ENCODE measurements around the gene SNPH.

Gene SNPH

DNA sequence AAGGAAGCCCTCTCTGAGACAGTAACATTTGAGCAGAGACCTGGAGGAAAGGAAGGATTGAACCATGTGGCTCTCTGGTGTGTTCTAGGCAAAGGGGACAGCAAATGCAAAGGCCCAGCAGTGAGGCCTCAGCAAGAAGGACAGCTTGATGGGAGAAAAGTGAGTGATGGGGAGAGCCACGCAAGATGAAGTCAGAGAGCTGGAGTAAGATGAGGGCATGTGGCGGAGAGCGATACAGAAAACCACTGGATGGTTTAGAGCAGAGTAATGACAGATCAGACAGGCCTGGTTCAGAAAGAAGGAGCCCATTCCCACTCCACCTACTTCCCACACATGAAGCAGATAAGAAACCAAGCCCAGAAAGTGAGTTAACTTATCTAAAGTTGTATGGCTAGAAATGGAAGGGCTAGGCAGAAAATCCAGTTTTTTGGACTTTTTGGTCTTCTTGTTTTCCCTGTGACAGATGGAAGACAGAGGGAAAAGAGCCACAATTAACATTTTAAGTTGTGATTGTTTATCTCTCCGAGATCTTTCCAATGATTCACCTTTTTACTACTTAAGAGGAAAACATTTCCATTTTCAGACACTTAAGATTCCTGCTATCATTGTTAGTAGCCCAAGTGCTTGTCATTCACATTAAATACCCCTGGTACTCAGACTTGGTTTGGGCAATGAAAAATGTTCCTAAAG is 723 bp upstream of the SNPH start:
- no peak for DNase-seq (ENCODE audit: low spot score)

DNA sequence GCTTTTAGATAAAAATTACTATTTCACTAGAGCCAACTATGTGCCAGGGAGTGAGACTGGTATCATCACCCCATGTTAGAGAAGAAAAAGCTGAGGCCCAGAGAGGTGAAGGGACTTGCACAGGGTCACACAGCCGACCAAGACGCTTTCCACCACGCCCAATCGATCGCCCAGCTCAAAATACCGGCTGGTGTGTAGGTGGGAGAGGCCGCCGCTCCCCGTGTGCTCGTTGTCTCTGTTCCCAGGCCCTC is 253 bp upstream of the SNPH start:
- no peak for DNase-seq (ENCODE audit: low spot score)

DNA sequence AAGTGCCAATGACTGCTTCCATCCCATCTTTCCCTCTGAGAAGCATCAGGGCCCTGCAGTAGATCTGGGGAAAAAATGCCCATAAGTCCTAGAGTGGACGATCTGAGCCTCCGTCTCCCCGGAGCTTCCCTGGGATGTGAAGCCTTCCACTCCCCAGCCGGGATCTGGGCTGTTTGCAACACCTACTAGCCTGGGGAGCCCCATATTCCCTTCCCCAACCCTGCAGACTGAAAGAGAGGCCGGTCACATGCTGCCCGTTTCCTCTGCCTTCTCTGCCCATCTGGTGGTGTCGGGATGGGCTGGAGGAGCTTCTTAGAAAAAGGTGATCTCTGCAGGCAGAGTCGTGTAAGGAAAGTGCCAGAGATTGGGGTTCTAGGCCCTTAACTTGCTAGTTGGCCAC is 1.1 kb downstream of the SNPH start:
- no peak for DNase-seq (ENCODE audit: low spot score)

DNA sequence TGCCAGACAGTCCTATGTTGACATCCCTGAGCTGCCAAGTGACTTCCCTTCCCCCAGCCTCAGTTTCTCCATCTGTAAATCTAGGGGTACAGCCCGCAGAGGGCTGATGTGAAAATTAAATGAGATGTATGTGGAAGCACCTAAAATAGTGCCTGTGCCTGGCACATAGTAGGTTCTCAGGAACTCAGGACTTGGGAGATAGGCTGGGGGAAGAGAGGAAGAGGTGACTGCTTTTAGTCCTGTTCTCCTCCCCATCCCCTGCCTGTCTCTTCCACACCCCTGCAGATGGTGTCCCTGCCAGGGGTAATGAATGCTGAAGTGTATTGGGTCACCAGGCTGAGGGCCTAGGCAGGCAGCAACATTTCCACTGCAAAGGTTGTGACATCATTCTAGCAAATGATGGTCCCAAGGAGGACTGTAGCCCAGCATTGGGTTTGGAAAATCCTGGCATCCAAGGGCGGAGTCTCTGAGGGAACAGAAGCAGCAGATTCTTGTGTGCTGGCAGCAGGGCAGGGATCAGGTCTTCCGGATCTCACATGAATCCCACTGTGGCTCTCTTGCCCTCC is 1.8 kb downstream of the SNPH start:
- no peak for DNase-seq (ENCODE audit: low spot score)

DNA sequence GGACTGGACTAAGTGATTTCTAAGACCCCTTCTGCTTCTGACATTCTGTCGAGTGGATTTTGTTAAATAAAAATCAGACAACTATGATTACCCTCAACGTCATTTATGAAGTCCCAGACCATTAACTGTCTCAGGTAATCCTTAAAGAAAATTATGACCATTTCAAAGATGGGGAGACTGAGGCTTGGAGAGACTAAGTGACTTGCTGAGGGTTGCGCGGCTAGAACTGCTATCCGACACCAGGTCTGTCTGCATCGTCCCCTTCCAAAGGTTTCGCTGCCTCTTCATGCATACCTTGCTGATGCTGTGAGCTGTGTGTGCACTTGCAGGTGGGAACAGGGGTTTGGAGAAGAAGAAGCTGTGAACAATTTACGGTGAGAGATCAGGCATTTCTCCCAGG is 3.1 kb downstream of the SNPH start:
- DNase-seq (ENCODE audit: low spot score) = no peak

DNA sequence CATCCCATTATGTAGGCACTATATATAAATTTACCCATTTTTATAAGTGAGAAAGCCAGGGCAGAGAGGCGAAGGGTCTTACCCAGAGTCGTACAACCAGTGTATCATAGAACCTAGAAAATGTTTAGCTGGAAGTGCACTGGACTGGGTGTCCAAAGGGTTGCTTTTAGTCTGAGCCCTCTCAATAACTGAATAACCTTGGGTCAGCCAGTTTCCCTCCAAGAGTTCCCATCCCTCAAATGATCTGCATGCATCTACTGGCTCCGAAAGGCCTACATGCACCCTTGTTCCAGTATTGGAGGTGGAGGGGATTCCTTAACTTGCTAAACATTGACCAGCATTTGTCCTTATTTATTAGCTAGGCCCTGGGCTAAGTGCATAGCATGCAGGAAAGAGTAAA is 3.8 kb downstream of the SNPH start:
- DNase-seq (ENCODE audit: low spot score) = no peak

DNA sequence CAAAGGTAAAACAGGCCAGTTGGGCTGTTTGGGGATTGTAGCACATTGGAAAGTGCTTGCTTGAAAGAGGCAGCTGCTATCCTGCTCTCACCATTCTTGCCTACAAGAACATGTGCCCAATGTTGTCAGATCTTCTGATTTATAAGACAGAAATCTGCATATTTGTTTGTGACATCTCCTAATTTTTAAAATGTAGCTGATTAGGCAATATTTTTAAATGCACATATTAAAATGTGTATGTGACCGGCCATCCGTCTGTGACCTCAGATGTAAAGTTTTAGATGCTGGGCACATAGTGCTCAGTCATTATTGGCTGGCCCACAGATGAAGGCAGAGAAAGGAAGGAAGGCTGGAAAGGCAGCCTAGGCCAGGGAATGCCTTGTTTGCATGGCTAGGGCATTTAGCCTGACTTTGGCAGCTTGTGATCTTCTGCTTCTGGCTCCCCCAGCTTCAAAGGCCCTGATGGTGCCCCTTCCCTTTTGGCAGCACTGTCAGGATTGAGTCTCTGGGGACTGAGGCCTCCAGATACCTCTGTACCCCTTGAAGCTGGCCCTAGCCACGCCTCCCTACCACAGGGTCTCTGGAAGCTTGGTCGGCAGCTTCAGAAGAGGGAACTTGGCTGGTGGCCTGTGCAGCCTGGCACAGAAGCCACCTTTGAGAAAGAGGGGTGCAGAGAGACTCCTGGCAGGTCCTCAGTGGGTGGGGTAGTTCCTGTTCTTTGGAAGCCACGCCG is 6.4 kb downstream of the SNPH start:
- DNase-seq (ENCODE audit: low spot score) = no peak

DNA sequence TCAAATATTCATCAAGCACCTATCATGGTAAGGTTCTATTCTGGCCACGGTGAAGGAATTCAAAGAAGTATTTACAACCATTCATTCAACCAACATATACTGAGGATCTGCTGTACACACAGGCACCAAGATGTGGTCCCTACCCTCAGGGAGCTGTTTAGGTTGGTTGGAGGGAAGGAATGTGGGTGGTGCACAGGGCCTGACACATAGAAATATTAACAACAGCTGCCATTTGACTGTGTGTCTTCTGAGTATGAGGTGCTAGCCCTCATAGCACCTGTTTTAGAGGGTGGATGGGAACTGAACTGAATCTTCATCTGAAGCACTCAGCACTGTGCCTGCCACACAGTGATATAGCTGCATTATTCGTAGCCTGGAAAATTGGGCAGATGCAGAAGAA is 7.3 kb downstream of the SNPH start:
- DNase-seq (ENCODE audit: low spot score) = no peak

DNA sequence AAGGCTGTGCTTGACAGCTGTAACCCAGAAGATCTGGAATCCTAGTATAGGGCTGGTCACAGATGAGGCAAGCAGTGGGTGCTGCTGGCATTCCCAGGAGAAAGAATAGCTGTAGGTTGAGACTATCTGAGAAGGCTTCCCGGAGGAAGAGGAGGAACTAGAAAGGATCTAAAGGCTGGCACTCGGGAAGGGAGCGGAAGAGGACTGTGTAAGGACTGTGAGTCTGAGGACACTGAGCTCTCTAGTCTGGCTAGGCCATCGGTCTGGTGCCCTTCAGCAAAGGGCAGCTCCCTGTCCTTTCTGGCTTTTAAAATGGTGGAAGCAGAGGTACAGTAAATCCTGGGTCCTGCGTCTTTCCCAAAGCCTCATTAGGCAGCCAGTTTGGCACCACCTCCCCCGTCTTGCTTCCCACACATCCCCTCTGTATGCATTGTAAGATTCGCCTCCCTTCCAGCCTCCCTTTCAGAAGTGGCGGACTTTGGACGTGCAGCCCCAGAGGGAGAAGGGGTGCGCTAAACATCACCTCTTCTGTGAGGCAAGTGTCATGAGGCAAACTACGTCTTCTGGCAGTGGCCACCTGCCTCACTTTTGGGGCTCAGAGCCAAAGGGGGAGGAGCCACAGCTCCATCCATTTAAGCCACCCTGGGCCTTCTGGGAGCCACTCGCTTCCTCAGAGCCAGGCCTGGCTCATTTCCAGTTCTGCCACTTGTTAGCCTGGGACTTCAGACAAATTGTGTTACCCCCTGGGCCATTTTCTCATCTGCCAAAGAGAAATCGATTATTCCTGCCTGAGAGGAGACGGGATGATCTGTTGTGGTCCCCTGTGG is 8.6 kb downstream of the SNPH start:
- no peak for DNase-seq (ENCODE audit: low spot score)

DNA sequence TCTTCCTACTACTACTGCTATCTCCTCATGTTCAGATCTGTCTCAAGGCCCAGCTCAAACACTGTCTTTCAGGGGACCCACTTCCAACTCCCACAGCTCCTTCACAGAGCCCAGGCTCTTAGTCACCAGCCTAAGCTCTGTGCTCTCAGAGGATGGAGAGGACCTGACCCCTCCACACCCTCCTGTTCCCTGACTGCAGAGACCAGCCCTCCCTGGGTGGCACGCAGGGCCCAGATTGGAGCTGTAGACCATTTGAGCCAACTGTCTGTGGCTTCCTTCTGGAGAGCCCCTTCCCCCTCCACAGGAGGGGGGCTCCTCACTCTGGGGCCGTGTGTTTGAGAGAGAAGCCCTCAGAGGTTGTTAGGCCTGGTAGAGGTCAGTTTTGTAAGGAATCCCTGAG is 9.8 kb downstream of the SNPH start:
- DNase-seq (ENCODE audit: low spot score) = no peak

DNA sequence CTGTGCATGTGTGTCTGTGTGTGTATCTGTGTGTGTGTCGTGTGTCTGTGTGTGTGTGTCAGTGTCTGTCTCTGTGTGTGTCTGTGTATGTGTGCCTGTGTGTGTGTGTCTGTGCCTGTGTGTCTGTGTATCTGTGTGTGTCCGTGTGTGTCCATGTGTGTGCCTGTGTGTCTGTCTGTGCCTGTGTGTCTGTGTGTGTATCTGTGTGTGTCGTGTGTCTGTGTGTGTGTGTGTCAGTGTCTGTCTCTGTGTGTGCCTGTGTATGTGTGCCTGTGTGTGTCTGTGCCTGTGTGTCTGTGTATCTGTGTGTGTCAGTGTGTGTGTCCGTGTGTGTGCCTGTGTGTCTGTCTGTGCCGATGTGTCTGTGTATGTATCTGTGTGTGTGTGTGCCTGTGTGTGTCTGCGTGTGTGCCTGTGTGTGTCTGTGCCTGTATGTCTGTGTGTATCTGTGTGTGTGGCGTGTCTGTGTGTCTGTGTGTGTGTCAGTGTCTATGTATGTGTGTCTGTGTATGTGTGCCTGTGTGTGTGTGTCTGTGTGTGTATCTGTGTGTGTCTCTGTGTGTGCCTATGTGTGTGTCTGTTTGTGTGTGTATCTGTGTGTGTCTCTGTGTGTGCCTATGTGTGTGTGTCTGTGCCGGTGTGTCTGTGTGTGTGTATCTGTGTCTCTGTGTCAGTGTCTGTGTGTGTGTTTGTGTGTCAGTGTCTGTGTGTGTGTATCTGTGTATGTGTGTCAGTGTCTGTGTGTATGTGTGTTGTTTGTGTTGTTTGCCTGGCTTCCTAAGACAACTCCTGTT is 11.6 kb downstream of the SNPH start:
- no peak for DNase-seq (ENCODE audit: low spot score)

DNA sequence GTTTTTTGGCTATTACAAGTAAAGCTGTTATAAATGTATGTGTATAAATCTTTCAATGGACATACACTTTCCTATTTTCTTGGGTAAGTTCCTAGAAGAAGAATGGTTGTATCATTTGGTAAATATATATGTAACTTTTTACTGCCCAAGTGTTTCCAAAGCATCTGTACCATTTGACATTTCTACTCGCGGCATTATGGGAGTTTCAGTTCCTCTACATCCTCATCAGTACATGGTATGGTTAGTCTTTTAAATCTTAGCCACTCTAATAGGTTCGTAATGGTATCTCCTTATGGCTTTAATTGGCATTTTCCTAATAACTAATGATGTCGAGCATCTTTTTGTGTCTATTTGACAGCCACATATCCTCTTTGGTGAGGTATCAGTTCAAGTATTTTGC is 12.9 kb downstream of the SNPH start:
- DNase-seq (ENCODE audit: low spot score) = no peak

DNA sequence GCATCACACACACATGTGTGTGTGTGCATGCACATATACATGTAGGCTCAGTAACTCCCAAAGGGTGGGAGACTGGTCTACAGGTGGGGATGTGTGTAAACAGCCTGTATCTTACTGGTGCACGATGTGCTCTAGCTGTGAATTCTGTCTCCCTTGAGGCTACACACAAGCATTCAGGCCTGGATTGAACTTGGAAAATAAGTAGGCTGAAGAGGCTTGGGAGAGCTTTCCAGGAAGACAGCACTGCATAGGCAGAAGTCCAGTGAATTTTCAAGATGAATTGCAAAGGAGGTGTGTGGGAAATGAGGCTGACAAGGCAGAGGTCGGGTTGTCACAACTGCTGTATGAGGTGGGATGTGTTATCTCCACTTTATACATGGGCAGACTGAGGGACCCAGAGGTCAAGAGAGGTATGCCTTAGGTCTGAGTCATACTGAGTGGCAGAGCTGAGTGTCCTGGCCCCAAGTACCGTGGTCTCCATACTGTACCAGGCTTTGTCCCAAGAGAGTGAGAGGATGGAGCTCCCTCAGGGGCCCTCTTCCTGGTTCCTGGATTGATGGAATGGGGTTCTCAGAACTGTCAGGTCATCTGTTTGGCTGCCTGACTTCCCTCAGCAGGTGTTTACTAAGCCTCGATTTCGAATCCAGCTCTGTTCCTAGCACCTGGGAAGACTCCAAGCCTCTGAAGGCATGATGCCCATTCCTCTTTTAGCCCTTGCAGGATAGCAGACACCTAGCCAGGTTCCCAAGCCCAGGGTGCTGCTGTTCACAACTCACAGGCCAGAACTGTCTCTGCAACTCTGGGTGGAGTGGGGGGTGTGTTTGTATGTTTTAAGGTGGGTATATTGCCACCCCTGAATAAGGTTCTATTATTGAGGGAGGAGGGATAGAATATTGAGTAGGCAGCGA is 14.4 kb downstream of the SNPH start:
- DNase-seq (ENCODE audit: low spot score) = no peak

DNA sequence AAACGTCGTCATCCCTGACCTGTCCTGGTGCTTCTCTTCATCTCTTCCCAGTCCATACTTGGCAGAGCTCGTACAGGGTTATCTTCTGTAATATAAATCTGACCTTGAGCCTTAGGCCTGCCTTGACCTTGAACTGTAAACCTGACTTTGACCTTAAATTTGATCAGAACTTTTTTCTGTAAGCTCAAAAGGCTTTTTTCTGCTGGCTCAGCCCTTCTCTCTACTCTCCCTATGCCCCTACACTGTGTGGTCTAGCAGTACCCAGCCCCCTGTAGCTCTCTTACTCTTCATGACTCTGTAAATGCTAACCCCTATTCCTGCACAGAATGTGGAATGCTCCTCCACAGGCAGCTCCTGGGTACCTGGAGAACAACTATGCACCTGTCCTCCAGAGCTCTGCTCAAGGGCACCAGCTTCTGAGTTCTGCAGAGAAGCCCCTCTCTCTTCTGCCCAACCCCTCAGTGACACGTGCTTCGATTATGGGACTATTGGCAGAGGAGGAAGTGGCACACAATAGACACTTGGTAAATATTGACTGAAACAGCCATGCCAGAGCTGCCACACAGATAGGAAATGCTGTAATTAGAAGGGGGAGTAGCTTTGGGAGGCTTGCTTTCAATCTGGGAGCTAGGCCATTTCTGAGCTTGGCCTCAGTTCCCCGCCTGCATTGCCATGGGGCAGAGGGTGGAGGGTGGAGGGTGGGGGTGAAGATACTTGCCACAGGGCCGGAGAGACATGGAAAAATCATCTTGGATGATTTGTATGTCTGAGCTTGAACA is 15.4 kb downstream of the SNPH start:
- DNase-seq (ENCODE audit: low spot score) = no peak

DNA sequence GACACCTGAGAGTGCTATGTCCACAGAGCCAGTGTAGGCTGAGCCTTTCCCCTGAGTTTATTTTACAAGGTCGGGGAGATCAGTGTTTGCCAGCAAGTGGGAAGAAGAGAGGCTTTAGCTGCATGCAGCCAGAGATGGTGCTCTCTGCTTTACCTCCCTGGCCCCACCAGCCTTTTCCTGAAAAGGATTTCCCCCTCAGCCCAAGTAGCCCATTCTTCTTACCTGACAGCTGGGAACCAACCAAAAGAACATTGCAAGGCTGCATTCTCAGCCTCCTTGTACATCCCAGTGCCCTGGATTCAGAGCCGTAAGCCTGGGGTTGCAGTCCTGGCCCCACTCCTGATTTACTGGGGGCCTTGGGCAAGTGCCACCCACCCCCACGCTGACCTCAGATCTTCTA is 16.9 kb downstream of the SNPH start:
- DNase-seq (ENCODE audit: low spot score) = no peak

DNA sequence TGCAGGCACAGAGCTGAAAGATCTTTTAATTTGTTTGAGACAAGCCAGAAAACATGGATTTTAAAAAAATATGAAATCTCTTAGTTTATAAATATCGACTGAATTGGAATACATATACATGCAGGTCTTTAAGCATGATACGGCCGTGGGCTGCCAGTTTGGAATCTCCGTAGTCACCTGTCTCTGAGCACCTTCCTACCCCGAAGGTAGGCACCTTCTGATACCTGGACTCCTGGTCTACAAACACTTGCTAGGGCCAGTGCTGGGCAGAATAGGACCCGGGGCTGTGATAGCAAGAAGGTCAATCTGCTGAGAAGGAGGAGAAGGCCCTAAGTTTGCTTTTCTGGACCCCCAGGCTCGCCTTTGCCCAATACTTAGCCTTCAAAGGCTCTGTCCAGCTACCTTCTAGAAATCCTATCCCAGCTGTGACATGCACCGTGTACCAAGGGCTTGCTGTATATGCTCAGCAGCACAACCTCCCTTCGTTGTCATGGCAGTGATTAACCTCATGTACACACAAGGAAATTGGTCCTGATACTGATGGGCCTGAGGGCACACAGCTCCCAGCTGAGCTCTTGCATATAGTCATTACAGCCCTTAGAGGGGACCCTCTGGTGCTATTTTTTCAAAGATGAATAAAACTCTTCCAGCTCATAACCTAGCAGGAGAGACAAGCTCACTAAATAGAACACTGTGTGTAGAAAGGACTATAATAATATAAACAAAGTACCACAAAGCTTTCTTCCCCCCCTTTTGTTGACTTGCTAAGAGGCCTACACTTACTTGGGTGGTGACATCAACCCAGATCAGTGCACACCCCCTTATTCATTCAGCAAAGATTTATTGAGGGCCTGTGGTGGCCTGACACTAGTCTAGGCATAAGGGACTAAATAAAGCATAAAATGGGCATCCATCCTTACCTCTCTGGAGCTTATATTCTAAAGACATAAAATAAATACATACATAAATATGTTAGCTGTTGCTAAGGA is 17.7 kb downstream of the SNPH start:
- no peak for DNase-seq (ENCODE audit: low spot score)

DNA sequence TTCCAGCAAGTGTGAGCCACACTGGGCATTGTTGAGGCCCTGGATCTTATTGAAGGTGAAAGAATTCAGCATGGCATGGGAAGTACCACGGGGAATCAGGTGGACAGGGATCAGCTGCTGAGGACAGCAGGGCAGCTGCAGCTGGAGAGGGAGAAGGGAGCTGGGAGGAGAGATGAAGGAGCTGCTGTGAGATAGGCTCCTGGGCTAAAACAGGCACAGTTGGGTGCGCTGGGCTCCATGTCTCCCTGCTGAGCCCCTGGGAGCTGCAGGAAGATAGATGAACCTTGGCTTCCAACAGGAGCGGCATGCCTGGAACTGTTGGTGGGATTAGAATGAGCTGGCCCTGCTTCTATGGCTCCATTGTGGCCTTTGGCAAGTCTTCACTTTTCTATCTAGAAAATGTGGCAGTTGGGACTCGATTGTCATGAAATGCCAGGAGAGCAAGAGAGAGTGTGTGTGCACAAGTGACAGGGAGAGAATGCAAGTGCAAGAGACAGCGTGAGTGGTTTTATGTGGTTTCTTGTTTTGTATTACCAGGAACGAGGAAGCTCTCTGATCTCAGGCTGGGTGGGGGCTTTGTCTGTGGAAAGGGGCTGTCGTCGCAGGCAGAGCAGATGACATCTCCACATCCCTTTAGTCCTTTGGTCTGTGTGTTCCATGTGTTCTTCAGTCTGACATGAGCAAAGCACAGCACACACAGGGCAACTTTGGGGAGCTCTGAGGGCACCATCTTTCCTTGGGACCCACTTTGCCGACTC is 20.4 kb downstream of the SNPH start:
- DNase-seq (ENCODE audit: low spot score) = no peak

DNA sequence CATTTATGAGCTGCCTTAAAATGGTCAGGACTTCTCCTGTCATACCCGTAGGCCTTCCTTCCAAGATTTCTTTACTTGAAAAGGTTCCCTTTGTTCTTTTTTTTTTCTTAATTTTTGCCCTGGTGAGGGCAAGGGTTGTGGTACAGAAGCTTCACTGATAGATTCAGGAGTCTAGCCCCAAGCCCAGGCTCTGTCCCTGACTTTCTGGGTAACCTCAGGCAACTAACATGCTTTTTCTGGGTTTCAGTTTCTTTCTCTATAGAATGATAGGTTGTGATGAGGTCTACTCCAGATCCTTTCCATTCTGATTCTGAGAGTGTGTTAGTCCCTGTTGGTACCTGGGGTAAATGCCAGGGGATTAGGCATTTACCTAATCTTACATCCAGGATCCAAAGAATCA is 21.2 kb downstream of the SNPH start:
- no peak for DNase-seq (ENCODE audit: low spot score)

Measured in left forelimb (tissue), 1 donor.